Esophagus muscularis mucosa (tissue), 4 donors: ENCODE data around the gene HNRNPA1. TPM values are rescaled to one million over a fixed set of nuclear protein-coding genes. Genes with fewer than 3 reads are reported as not detected.
A peak's percentile ranks its signal among the peaks of the same experiment; 100 is the strongest.

Source experiments
- DNase-seq: peaks from one replicate; pipeline ENCODE4 v3.0.0-alpha.2; 2017; ENCODE audit errors: extremely low spot score
- H3K27ac ChIP-seq, 4 donors: fragments of 200-600 bp; sonication (generic); replicated peaks in 1 of 4; 1 replicate in 3 of 4; 2 replicates in 1 of 4; pipeline ENCODE4 v1.5.1; 2016 to 2019; ENCODE audit warnings: mild to moderate bottlenecking in 1 of 4
- H3K27me3 ChIP-seq, 4 donors: fragments of 200-600 bp; sonication (generic); one replicate each; pipeline versions ENCODE4 v1.5.1 to v1.6.0; 2016 to 2019
- H3K36me3 ChIP-seq, 4 donors: fragments of 200-600 bp; sonication (generic); one replicate each; pipeline ENCODE4 v1.5.1; 2016 to 2019
- H3K4me1 ChIP-seq, 4 donors: fragments of 200-600 bp; sonication (generic); one replicate each; pipeline ENCODE4 v1.5.1; 2016 to 2019
- H3K4me3 ChIP-seq, 4 donors: fragments of 200-600 bp; sonication (generic); 1 replicate in 2 of 4; 2 replicates in 2 of 4; pipeline ENCODE4 v1.5.1; 2016 to 2019; ENCODE audit warnings: mild to moderate bottlenecking in 4 of 4, moderate library complexity in 1 of 4
- H3K9me3 ChIP-seq, 4 donors: fragments of 200-600 bp; sonication (generic); 1 replicate in 3 of 4; 2 replicates in 1 of 4; pipeline ENCODE4 v1.5.1; 2016 to 2019
- CTCF ChIP-seq, 3 experiments: fragments of 200-600 bp in 2 of 3; fragments of 450-650 bp in 1 of 3; sonication (generic) in 2 of 3; IDR thresholded peaks; one replicate each; pipeline ENCODE4 v1.5.1; 2017 to 2019; ENCODE audit warnings: antibody characterized with exemption in 3 of 3, mild to moderate bottlenecking in 2 of 3, moderate library complexity in 1 of 3
- EP300 ChIP-seq: sonication (generic); formaldehyde crosslinking; IDR thresholded peaks from one replicate; pipeline ENCODE4 v1.6.1; 2017; ENCODE audit warnings: antibody characterized with exemption
- POLR2A ChIP-seq: fragments of 450-650 bp; IDR thresholded peaks from one replicate; pipeline ENCODE4 v1.6.1; 2017; ENCODE audit warnings: antibody characterized with exemption, moderate library complexity, mild to moderate bottlenecking, low read depth
- POLR2AphosphoS5 ChIP-seq, 2 donors: sonication (generic); formaldehyde crosslinking; IDR thresholded peaks; one replicate each; pipeline ENCODE4 v1.6.1; 2017; ENCODE audit warnings: antibody characterized with exemption in 2 of 2
- WGBS: methylation state at CpG from one replicate; pipeline ENCODE4 v1.1.5; 2018; 5-methylcytosine and 5-hydroxymethylcytosine counted together
- intact Hi-C: fragments of 100-400 bp; cut with DNase I; formaldehyde crosslinking; loops from one replicate; pipeline ENCODE4 v1.15.1; 2023
- total RNA-seq, 4 donors: library from RNA; depleted of rRNA; stranded (reverse); fragments of >200 nt; gene quantifications; one replicate each; pipeline versions ENCODE4 v1.1.0 to v1.2.1, GENCODE V29; 2016

The HNRNPA1 gene
- total RNA-seq, 4 donors from 2014 or later, result 216 to 368 (median 270) TPM

DNA sequence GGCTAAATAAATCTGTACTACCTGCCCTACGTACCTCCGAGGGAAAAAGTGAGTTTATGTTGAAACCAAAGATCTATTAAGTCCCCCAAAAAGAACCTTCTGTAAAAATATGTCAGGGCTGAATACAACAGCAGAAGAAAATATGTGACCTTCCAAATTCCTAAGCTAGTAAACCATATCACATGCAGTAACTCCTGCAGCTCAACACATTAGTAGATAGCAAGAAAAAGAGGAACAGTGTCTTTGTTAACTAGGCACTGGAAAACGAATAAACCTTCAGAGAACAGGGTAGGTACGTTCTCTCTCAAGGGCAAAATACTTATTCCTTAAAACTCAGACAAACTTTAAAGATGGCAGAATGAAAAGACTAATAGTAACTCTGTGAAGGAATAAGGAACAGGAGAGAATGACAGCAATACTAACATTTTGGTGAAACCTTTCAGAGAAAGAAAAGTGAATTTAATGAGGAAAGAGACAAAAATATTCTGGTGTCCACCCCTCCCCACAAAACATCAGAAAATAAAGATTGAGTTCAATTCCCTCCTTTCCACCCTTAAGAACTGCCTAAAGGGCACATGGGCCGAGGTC, 18.6 kb upstream of the HNRNPA1 start:
- Histone ChIP-seq H3K27me3 (no peaks in the 10 kb centered on the region), H3K36me3 (peaks cover 0 to 5% (median 4%) of the 10 kb centered on the region in 4 donors), H3K27ac (peak overlapping the region; percentile 12 to 39 (median 31)), H3K4me3 (no peak overlapping the region), H3K9me3 (no peaks in the 10 kb centered on the region), H3K4me1 (peaks cover 34 to 61% (median 57%) of the 10 kb centered on the region in 4 donors)
- intact Hi-C loops, result no loop called here
- TF ChIP-seq POLR2A (no peak), CTCF (IDR thresholded peaks at IDR 0.05) (no peak), EP300 (no peak), POLR2AphosphoS5 (IDR thresholded peaks at IDR 0.05) (no peak)
- 48% methylated on average over 5 of the region's 5 CpGs for whole genome bisulfite sequencing
- no peak for DNase-seq

DNA sequence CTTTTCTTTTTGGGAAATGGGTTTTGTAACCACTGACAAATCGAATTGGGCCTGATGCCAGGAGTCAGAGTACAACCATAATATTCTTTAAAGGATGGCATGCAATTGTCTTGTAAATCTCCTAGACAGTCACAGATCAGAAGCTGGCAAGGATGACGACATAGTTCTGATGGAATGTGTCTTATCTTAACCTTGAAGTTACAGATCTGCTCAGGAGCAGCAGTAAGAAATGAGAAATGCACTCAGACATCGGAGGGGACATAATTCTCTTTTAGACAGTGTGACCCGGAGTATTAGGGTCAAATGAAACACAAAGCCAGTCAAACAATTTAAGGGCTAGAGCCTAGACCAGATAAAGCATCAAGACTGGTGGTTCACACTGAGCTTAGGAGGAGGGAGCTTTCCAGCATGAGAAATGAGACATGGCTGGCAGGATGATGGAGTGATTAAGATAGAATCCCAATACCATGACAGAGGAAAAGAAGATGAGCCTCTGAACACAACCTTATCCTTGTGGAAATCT, 18.1 kb upstream of the HNRNPA1 start:
- H3K36me3 ChIP-seq, result peaks cover 0 to under 1% (median 0%) of the 10 kb centered on the region in 4 donors
- peak overlapping the region in 1 of 4 donors; percentile 37 for H3K27ac ChIP-seq
- intact Hi-C loops, result no loop called here
- H3K4me3 ChIP-seq, result no peak overlapping the region
- peaks cover 34 to 56% (median 54%) of the 10 kb centered on the region in 4 donors for H3K4me1 ChIP-seq
- no peaks in the 10 kb centered on the region for H3K9me3 ChIP-seq
- TF ChIP-seq CTCF (IDR thresholded peaks at IDR 0.05), result no peak
- no peak for TF ChIP-seq POLR2AphosphoS5 (IDR thresholded peaks at IDR 0.05)
- TF ChIP-seq POLR2A, result no peak
- TF ChIP-seq EP300, result no peak
- WGBS, result 42% methylated on average over 4 of the region's 4 CpGs
- H3K27me3 ChIP-seq, result no peaks in the 10 kb centered on the region
- DNase-seq, result no peak

GRCh38 chr12:54265364-54265812, 15.1 kb upstream of the HNRNPA1 start:
- Histone ChIP-seq H3K27me3 (no peaks in the 10 kb centered on the region), H3K4me1 (peaks cover 13 to 26% (median 25%) of the 10 kb centered on the region in 4 donors), H3K27ac (no peak overlapping the region), H3K36me3 (no peaks in the 10 kb centered on the region), H3K4me3 (no peak overlapping the region), H3K9me3 (no peaks in the 10 kb centered on the region)
- WGBS, result 90% methylated on average over 4 of the region's 4 CpGs
- no peak for DNase-seq
- TF ChIP-seq POLR2A (no peak), CTCF (IDR thresholded peaks at IDR 0.05) (no peak), EP300 (no peak), POLR2AphosphoS5 (IDR thresholded peaks at IDR 0.05) (no peak)
- intact Hi-C loops, result no loop called here

- Histone ChIP-seq H3K27me3 (no peaks in the 10 kb centered on the region), H3K9me3 (no peaks in the 10 kb centered on the region), H3K27ac (no peak overlapping the region), H3K36me3 (no peaks in the 10 kb centered on the region), H3K4me3 (no peak overlapping the region), H3K4me1 (peaks cover 9 to 12% (median 11%) of the 10 kb centered on the region in 4 donors)
- TF ChIP-seq POLR2A (no peak), CTCF (IDR thresholded peaks at IDR 0.05) (no peak), EP300 (no peak), POLR2AphosphoS5 (IDR thresholded peaks at IDR 0.05) (no peak)
- DNase-seq, result no peak
- 90% methylated on average over 2 of the region's 2 CpGs for WGBS
- intact Hi-C loops, result no loop called here
Observed at GRCh38 chr12:54266852-54267251, 13.7 kb upstream of the HNRNPA1 start.

DNA sequence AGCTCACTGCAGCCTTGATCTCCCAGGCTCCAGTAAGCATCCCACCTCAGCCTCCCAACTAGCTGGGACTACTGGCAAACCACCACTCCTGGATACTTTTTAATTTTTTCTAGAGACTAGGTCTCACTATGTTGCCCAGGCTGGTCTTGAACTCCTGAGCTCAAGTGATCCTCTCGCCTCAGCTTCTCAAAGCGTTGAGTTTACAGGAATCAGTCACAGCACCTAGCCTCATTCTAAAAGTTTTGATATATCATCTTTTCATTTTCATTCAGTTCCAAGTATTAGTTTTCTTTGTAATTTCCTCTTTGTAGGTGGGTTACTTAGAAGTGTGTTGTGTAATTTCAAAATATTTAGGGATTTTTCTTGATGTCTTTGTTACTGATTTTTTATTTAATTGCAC, 10.2 kb upstream of the HNRNPA1 start:
- Histone ChIP-seq H3K9me3 (no peaks in the 10 kb centered on the region), H3K4me3 (no peak overlapping the region), H3K27me3 (no peaks in the 10 kb centered on the region), H3K4me1 (peaks cover 0 to 9% (median 0%) of the 10 kb centered on the region in 4 donors), H3K27ac (no peak overlapping the region), H3K36me3 (peaks cover 0 to 12% (median 9%) of the 10 kb centered on the region in 4 donors)
- TF ChIP-seq POLR2AphosphoS5 (IDR thresholded peaks at IDR 0.05), result no peak
- no peak for TF ChIP-seq EP300
- TF ChIP-seq POLR2A, result no peak
- no peak for TF ChIP-seq CTCF (IDR thresholded peaks at IDR 0.05)
- WGBS, result 91% methylated on average over 2 of the region's 2 CpGs
- intact Hi-C loops, result no loop called here
- no peak for DNase-seq
